SK-N-MC (cell line): ENCODE results near the gene SDK1.

Experiments used
- DNase-seq: peaks from one replicate; pipeline ENCODE4 v3.0.0-alpha.2; 2011; ENCODE audit warnings: low read depth, low spot score
- H3K27ac ChIP-seq: fragments of 200-600 bp; sonication (generic); 2 replicates; pipeline ENCODE4 v1.5.1; 2016; ENCODE audit warnings: mixed run types
- H3K36me3 ChIP-seq: fragments of 200-600 bp; sonication (generic); 2 replicates; pipeline ENCODE4 v1.6.1; 2017; ENCODE audit warnings: antibody characterized with exemption, low read length, mixed read lengths; ENCODE audit not compliant: insufficient read depth
- H3K4me3 ChIP-seq: fragments of 200-600 bp; sonication (generic); 2 replicates; pipeline ENCODE4 v1.5.1; 2016
- H3K9ac ChIP-seq: fragments of 200-600 bp; sonication (generic); 2 replicates; pipeline ENCODE4 v1.8.0; 2017; ENCODE audit warnings: mixed run types, mixed read lengths; ENCODE audit not compliant: insufficient read length
- H3K9me3 ChIP-seq: fragments of 200-600 bp; sonication (generic); 2 replicates; pipeline ENCODE4 v1.6.1; 2017; ENCODE audit warnings: low read depth, mild to moderate bottlenecking, antibody characterized with exemption, low read length, moderate library complexity, mixed read lengths
- EZH2 ChIP-seq: fragments of 200-600 bp; sonication (generic); IDR thresholded peaks from one replicate; pipeline ENCODE4 v1.6.1; 2017; ENCODE audit warnings: antibody characterized with exemption
- FOXP2 ChIP-seq: optimal IDR thresholded peaks from 2 replicates; pipeline ENCODE3; 2011; ENCODE audit warnings: mild to moderate bottlenecking, moderate library complexity; ENCODE audit not compliant: insufficient read depth; ENCODE audit errors: extremely low read length, control extremely low read depth
- POLR2AphosphoS5 ChIP-seq: IDR thresholded peaks from 2 replicates; pipeline ENCODE4 v1.6.1; 2012; ENCODE audit warnings: mild to moderate bottlenecking, low read depth, low read length, borderline replicate concordance

Gene SDK1

DNA sequence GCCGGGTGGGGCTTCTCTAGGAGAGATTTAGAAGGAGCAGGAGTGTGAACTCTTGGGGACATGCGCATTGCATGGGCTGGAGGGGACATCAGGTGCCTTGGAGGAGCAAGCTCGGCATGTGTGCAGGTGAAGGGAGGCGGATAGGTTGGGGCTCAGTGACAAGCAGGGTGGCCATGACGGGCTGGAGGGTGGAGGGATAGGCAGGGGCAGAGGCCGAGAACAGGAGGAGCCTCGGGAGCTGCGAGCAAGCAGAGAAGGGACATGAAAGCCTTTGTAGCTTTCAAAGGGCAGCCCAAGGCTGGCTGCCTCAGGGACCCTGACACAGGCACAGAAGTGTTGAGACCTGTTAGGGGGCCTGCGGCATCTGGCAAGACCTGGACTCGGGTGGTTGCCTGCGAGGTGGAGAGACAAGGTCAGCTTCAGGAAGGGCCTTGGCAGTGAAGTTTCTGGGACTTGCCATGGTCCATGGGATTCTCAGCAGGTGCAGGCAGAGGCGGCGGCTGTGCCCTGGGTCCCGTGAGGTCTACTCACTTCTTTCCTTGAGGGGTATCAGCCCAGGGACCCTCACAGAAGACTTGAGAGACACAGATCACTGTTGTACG is 664.8 kb downstream of the SDK1 start:
- H3K27ac ChIP-seq, result no peak overlapping the region
- H3K36me3 ChIP-seq, result peaks cover 61% of the 10 kb centered on the region
- no peaks in the 10 kb centered on the region for H3K9me3 ChIP-seq
- no peak for DNase-seq
- TF ChIP-seq POLR2AphosphoS5 (no peak), FOXP2 (no peak), EZH2 (no peak)
- no peak overlapping the region for H3K9ac ChIP-seq
- no peak overlapping the region for H3K4me3 ChIP-seq

DNA sequence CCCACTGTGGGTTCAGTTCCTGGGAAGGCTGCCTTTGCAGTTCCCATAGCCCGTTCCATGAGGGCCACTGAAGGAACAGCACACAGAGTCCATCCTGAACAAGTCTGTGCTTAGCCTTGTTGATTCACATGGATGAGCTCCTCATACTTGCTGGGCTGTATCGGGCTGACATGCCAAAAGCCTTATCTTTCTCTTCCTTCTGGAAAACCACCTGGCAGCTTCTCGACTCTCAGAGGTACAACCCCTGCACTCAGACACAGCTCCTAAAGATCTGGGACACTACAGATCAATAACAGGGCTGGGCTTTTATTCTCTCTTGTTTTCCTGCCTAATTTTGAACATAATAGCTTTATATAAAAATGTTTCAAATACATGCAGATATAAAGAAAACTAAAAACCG is 667.2 kb downstream of the SDK1 start:
- TF ChIP-seq EZH2, result no peak
- no peak for TF ChIP-seq FOXP2
- TF ChIP-seq POLR2AphosphoS5, result no peak
- H3K9me3 ChIP-seq, result no peaks in the 10 kb centered on the region
- no peak overlapping the region for H3K27ac ChIP-seq
- H3K4me3 ChIP-seq, result no peak overlapping the region
- H3K9ac ChIP-seq, result no peak overlapping the region
- peaks cover 60% of the 10 kb centered on the region for H3K36me3 ChIP-seq
- DNase-seq, result no peak

DNA sequence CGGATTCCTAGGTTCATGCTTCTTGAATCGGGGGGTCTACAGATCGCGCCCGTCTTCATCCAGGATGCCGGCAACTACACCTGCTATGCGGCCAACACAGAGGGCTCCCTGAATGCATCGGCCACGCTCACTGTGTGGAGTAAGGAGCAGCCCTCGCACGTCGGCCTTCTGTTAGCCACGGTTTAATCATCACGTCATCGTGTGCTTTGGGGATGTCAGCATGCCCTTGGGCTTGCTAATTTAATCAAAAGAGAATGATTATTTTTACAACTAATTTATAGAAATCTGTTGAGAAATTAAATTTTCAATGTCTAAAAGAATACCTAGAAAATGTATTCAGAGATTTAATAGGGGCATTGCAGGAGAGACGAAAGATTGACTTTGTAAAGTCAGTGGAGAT is 668.2 kb downstream of the SDK1 start:
- TF ChIP-seq FOXP2 (no peak), EZH2 (no peak), POLR2AphosphoS5 (no peak)
- H3K4me3 ChIP-seq, result no peak overlapping the region
- DNase-seq, result no peak
- no peaks in the 10 kb centered on the region for H3K9me3 ChIP-seq
- no peak overlapping the region for H3K27ac ChIP-seq
- peaks cover 56% of the 10 kb centered on the region for H3K36me3 ChIP-seq
- no peak overlapping the region for H3K9ac ChIP-seq

DNA sequence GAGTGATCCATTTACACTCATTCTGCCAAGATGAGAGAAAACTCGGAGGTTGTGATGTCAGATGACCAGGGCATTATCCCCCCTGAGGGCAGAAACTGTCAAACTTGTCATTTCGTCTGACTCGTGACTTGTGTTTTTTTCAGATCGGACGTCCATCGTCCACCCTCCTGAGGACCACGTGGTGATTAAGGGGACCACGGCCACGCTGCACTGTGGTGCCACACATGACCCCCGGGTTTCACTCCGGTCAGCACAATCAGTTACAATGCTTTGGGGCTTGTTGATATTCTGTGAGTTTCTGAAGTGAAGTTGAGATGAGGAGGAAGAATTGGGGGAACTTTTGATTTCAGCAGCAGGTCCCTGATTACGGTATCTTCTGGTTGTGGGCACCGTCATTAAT is 670.3 kb downstream of the SDK1 start:
- TF ChIP-seq FOXP2, result no peak
- TF ChIP-seq EZH2, result no peak
- TF ChIP-seq POLR2AphosphoS5, result no peak
- no peak overlapping the region for H3K27ac ChIP-seq
- no peak overlapping the region for H3K9ac ChIP-seq
- no peak for DNase-seq
- peaks cover 67% of the 10 kb centered on the region for H3K36me3 ChIP-seq
- no peaks in the 10 kb centered on the region for H3K9me3 ChIP-seq
- H3K4me3 ChIP-seq, result no peak overlapping the region

DNA sequence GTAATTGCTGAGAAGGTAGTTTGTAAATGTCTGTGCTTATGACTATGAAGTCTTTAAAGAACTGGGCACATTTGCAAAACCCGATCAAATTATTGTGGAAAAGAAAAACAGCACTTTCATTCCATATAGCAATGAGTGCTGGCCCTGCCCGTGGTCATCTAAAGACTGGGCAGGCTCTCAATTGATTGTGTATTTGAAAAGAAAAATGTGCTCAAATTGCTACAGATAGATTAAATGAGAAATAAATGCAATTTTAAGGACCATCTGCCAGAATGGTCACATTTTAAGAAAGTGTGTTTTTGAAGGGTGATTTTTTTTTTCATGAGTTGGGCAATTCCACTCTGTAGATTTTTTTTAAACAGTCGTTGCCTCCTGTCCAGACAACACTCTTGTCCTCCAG is 672.2 kb downstream of the SDK1 start:
- H3K36me3 ChIP-seq, result peaks cover 53% of the 10 kb centered on the region
- H3K9ac ChIP-seq, result no peak overlapping the region
- H3K27ac ChIP-seq, result no peak overlapping the region
- no peak for TF ChIP-seq POLR2AphosphoS5
- no peak for TF ChIP-seq FOXP2
- TF ChIP-seq EZH2, result no peak
- no peaks in the 10 kb centered on the region for H3K9me3 ChIP-seq
- DNase-seq, result no peak
- H3K4me3 ChIP-seq, result no peak overlapping the region

DNA sequence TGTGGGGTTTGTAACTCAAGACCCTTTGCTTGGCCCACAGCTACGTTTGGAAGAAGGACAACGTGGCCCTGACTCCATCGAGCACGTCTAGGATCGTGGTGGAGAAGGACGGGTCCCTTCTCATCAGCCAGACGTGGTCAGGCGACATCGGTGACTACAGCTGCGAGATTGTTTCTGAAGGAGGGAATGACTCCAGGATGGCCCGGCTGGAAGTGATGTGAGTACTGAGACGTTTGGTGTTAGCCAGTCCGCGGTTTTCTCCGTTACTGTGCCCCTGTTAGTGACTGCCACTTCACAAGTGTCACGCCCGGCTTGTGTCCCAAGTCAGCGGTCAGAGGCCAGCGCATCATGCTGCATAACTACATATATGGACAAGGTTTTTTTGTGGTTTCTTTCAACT is 673.3 kb downstream of the SDK1 start:
- Histone ChIP-seq H3K27ac (no peak overlapping the region), H3K4me3 (no peak overlapping the region), H3K9me3 (no peaks in the 10 kb centered on the region), H3K36me3 (peaks cover 42% of the 10 kb centered on the region), H3K9ac (no peak overlapping the region)
- TF ChIP-seq EZH2, result no peak
- no peak for TF ChIP-seq FOXP2
- TF ChIP-seq POLR2AphosphoS5, result no peak
- DNase-seq, result no peak

DNA sequence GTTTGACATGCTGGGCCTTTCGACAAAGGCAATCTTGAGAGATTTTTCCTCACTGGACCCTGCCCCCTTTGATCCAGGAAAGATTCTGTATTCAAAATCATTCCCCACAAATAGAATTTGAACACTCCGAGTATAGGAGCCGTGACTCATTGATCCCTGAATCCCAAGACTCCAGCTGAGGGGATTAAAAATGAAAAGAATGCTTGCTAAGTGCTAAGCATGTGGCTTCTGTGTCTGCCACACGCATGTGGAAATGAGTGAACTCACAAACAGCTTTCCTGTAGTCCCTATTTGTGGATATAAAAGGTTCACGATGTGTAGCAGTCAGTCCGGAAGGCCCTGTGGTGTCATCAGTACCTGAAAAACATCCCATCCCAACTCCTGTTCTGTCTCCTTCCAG is 674.3 kb downstream of the SDK1 start:
- DNase-seq, result no peak
- H3K27ac ChIP-seq, result no peak overlapping the region
- H3K9me3 ChIP-seq, result no peaks in the 10 kb centered on the region
- H3K4me3 ChIP-seq, result no peak overlapping the region
- no peak overlapping the region for H3K9ac ChIP-seq
- H3K36me3 ChIP-seq, result peaks cover 32% of the 10 kb centered on the region
- TF ChIP-seq FOXP2, result no peak
- TF ChIP-seq EZH2, result no peak
- no peak for TF ChIP-seq POLR2AphosphoS5

DNA sequence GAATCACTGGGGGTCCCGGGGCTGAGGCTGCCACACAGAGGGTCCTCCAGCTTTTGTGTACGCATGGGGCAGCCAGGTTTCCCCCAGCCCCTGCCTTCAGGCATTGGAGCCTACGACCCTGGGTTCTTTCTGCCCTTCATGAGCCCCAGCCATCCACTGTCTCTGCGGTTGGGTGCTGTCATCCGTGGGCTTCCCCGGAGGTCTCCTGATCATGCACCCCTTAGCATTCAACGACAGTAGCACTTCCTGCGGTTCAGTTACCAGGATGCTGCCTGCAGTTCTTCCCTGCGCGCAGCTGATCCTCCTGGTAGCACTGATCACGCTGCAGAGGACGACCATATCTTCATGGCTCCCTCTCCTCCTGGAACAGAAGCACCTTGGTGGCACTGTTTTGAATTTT is 676.3 kb downstream of the SDK1 start:
- DNase-seq, result no peak
- Histone ChIP-seq H3K9ac (no peak overlapping the region), H3K9me3 (no peaks in the 10 kb centered on the region), H3K4me3 (no peak overlapping the region), H3K27ac (no peak overlapping the region), H3K36me3 (peaks cover 21% of the 10 kb centered on the region)
- TF ChIP-seq FOXP2 (no peak), EZH2 (no peak), POLR2AphosphoS5 (no peak)

DNA sequence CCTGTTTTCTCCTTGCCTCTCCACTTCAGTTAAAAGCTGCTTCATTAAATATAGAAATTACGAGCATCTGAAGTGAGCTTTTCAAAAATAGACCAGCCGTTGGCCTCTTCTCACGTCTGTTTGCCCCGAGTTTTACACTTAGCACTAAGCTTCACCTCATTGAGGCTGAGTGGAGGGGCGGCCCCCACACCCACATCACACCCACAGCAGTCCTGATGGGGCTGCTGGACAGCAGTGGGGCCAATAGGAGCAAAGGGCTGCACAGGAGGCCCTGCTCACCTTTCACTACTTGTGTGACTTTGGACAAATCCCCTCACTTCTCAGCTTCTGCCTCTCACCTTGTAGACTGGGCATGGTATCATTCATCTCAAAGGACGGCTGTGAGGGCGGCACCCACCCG is 677.8 kb downstream of the SDK1 start:
- no peak overlapping the region for H3K9ac ChIP-seq
- no peak overlapping the region for H3K4me3 ChIP-seq
- peaks cover 17% of the 10 kb centered on the region for H3K36me3 ChIP-seq
- no peak overlapping the region for H3K27ac ChIP-seq
- TF ChIP-seq POLR2AphosphoS5, result no peak
- no peak for TF ChIP-seq FOXP2
- TF ChIP-seq EZH2, result no peak
- H3K9me3 ChIP-seq, result no peaks in the 10 kb centered on the region
- DNase-seq, result no peak
